Measurements from ENCODE around the gene PSPH.

DNA sequence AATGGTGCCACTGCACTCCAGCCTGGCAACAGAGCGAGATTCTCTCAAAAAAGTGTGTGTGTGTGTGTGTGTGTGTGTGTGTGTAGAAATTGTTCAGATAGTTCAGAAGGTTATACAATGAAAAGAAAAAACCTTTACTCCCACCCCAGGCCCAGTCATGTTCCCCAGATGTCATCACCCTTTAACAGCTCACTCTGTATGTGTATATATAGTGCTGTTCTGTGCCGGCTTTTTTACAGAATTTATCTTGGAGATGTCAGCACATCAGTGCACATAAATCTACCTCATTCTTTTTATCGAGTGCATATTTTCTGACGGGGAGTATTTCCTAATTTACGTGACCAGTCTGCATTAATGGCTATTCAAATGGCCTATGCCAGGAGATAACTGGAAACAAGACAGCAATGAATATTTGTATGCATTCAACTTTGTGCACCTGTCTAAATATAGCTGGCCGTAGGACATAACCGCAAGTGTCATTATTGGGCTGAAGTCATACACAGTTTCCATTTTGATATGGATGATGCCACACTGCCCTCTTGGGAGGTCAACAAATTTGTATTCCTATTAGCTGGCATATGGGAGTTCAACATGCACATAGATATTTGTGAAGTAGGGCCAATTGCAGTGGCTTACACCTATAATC, 75.1 kb downstream of the PSPH start:
- TF ChIP-seq POLR2AphosphoS5 (IDR thresholded peaks at IDR 0.05; ENCODE audit: low read depth, low read length), result no peak
- TF ChIP-seq, protein P1, sequence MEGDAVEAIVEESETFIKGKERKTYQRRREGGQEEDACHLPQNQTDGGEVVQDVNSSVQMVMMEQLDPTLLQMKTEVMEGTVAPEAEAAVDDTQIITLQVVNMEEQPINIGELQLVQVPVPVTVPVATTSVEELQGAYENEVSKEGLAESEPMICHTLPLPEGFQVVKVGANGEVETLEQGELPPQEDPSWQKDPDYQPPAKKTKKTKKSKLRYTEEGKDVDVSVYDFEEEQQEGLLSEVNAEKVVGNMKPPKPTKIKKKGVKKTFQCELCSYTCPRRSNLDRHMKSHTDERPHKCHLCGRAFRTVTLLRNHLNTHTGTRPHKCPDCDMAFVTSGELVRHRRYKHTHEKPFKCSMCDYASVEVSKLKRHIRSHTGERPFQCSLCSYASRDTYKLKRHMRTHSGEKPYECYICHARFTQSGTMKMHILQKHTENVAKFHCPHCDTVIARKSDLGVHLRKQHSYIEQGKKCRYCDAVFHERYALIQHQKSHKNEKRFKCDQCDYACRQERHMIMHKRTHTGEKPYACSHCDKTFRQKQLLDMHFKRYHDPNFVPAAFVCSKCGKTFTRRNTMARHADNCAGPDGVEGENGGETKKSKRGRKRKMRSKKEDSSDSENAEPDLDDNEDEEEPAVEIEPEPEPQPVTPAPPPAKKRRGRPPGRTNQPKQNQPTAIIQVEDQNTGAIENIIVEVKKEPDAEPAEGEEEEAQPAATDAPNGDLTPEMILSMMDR (IDR thresholded peaks at IDR 0.05), result no peak
- TF ChIP-seq, protein P2, sequence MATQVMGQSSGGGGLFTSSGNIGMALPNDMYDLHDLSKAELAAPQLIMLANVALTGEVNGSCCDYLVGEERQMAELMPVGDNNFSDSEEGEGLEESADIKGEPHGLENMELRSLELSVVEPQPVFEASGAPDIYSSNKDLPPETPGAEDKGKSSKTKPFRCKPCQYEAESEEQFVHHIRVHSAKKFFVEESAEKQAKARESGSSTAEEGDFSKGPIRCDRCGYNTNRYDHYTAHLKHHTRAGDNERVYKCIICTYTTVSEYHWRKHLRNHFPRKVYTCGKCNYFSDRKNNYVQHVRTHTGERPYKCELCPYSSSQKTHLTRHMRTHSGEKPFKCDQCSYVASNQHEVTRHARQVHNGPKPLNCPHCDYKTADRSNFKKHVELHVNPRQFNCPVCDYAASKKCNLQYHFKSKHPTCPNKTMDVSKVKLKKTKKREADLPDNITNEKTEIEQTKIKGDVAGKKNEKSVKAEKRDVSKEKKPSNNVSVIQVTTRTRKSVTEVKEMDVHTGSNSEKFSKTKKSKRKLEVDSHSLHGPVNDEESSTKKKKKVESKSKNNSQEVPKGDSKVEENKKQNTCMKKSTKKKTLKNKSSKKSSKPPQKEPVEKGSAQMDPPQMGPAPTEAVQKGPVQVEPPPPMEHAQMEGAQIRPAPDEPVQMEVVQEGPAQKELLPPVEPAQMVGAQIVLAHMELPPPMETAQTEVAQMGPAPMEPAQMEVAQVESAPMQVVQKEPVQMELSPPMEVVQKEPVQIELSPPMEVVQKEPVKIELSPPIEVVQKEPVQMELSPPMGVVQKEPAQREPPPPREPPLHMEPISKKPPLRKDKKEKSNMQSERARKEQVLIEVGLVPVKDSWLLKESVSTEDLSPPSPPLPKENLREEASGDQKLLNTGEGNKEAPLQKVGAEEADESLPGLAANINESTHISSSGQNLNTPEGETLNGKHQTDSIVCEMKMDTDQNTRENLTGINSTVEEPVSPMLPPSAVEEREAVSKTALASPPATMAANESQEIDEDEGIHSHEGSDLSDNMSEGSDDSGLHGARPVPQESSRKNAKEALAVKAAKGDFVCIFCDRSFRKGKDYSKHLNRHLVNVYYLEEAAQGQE (IDR thresholded peaks at IDR 0.05; ENCODE audit: insufficient read depth in 1 of 2, low read depth in 2 of 2, low read length in 1 of 2), result no peak
- TF ChIP-seq SIN3A (IDR thresholded peaks at IDR 0.05; ENCODE audit: borderline replicate concordance, insufficient read depth, low read depth, low read length), result no peak
- TF ChIP-seq TCF7L2 (IDR thresholded peaks at IDR 0.05; ENCODE audit: low read depth, low read length), result no peak
